Measurements from ENCODE around the gene TBL1XR1.

The TBL1XR1 gene

DNA sequence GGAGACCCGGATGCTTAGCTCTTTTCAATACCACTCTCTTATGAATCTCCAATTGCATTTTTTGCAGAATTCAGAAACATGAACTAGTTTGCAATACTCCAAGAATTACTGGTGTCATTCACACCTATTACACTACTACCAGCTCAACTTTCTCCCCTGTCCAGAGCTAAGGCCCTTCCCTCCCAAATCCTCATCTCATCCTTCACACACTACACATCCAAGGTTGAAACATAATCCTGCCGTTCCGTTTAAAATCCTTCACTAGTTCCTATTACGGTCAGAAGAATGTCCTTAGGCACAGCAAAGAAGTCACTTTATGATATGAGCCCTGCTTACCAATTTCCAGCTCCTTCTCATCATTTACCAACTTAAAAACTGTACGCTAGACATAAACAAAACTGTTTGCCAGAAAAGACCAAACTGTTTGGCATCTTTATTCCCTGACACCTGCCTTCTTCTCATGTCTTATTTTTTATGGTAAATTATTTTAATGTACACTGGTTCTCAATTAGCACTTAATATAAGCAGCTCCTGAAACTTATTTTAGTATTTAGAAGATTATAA, 22.6 kb downstream of the TBL1XR1 start:
- TF ChIP-seq GATA2 (IDR thresholded peaks at IDR 0.05; ENCODE audit: low read depth, low read length) (no peak), GATA3 (IDR thresholded peaks at IDR 0.05; ENCODE audit: low read depth, low read length) (no peak)

DNA sequence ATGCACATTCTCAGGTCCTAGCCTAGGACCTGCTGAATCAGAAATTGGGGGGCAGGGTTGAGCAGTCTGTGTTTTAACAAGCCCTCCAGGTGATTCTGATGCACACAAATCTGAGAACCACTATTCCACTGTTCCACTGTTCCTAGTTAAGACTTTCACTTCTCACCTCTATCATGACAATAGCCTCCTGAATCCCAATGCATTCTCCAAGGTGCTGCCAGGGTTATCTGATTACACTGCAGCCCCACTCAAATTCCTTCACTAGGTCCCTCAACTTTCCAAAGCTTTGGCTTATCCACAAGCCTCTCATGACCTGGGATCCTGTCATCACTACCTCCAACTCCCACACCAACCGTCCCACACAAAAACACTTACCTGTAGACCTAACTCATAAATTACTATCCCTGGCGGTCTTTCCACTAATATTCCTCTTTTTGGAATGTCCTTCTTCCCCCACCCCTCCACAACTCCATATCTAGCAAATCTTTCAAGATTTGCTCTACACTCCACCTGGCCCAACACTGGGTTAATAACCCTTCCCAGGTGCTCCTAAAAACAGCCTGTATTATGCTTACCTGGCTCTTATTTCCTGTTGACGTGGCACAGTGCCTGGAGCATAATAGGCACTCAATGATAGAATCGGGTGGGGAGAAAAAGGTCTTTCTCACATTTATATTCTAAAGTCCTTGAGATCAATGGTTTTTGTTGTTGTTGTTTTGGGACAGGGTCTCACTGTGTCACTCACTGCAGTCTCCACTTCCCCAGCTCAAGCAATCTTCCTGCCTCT, 27.2 kb downstream of the TBL1XR1 start:
- TF ChIP-seq GATA2 (IDR thresholded peaks at IDR 0.05; ENCODE audit: low read depth, low read length) (no peak), GATA3 (IDR thresholded peaks at IDR 0.05; ENCODE audit: low read depth, low read length) (no peak)

DNA sequence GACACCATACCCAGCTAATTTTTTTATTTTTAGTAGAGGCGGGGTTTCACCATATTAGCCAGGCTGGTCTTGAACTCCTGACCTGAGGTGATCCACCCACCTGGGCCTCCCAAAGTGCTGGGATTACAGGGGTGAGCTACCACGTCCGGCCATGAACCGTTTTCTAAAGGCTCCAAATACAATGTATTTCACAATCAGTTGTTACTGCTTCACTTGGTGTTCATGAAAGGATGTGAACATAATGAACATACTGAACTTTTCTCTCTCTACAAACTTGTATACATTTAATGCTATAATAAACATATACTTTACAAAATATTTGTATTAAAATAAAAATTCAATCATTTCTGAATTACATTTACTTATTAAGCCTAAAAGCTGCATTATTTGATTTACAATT, 28.9 kb downstream of the TBL1XR1 start:
- no peak for TF ChIP-seq GATA2 (IDR thresholded peaks at IDR 0.05; ENCODE audit: low read depth, low read length)
- no peak for TF ChIP-seq GATA3 (IDR thresholded peaks at IDR 0.05; ENCODE audit: low read depth, low read length)

DNA sequence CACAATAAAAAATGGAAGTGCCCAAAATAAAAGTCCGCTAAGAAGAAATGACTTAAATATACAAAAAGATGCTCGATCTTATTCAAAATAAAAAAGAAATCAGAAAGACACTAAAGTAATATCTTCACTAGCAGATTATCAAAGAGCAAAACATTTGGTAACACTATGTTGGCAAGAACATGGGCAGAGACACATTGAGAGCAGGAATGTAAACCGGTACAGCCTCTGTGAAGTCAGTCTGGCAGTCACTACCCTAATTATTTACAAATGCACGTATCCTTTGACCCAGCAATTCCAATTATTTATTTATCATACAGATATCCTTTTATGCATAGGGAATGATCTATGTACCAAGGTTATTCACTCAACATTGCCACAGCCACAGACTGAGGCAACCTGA, 34.5 kb downstream of the TBL1XR1 start:
- TF ChIP-seq GATA3 (IDR thresholded peaks at IDR 0.05; ENCODE audit: low read depth, low read length), result no peak
- TF ChIP-seq GATA2 (IDR thresholded peaks at IDR 0.05; ENCODE audit: low read depth, low read length), result no peak

DNA sequence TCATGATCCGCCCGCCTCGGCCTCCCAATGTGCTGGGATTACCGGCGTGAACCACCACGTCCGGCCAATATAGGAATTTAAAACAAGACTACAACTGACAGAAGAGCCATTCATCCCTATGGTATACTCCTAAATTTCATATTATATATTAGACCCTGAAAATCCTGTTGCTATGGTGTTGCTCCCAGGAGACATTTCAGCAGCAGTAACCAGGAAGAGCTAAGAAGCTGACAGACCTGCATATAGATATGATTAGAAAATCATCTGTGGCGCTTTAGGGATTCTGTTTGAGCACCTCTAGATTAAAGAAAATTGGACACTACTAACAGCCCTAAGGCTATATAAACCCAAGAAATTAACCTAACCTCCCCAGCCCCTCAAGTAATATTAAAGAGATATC, 38.8 kb downstream of the TBL1XR1 start:
- no peak for TF ChIP-seq GATA2 (IDR thresholded peaks at IDR 0.05; ENCODE audit: low read depth, low read length)
- no peak for TF ChIP-seq GATA3 (IDR thresholded peaks at IDR 0.05; ENCODE audit: low read depth, low read length)

DNA sequence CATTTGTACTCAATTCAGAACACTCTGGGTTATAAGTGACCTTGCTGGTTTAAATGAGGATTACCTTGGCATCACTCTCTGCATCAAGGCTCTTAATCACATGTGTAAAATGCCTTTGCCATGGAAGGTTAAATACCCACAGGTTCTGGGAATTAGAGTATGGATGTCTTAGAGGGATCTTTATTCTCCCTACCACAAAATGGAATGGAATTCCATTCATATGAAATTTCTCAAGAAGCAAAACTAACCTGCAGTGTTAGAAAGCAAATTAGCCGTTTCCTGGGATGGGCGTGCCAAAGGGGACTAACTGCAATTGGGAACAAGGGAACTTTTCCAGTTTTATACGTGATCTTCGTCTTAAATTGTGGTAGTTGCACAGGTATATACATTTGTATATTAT, 39.8 kb downstream of the TBL1XR1 start:
- TF ChIP-seq GATA3 (IDR thresholded peaks at IDR 0.05; ENCODE audit: low read depth, low read length) (no peak), GATA2 (IDR thresholded peaks at IDR 0.05; ENCODE audit: low read depth, low read length) (no peak)

DNA sequence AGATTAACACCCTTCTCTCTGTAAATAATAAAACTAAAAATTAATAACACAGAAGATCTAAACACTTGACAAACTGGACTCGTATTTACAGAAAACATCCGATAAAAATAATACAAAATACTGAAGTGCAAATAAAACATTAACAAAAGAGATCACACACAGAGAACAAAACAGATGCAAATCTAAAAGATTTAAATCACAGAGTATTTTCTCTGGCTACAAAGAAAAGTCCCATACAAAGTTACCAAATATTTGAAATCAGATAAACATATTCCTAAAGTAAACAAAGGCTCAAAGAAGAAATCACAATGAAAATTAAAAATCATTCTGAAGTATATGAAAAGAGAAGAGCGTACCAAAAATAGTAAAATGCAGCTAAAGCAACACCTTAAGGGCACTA, 42.5 kb downstream of the TBL1XR1 start:
- TF ChIP-seq GATA3 (IDR thresholded peaks at IDR 0.05; ENCODE audit: low read depth, low read length), result no peak
- no peak for TF ChIP-seq GATA2 (IDR thresholded peaks at IDR 0.05; ENCODE audit: low read depth, low read length)

DNA sequence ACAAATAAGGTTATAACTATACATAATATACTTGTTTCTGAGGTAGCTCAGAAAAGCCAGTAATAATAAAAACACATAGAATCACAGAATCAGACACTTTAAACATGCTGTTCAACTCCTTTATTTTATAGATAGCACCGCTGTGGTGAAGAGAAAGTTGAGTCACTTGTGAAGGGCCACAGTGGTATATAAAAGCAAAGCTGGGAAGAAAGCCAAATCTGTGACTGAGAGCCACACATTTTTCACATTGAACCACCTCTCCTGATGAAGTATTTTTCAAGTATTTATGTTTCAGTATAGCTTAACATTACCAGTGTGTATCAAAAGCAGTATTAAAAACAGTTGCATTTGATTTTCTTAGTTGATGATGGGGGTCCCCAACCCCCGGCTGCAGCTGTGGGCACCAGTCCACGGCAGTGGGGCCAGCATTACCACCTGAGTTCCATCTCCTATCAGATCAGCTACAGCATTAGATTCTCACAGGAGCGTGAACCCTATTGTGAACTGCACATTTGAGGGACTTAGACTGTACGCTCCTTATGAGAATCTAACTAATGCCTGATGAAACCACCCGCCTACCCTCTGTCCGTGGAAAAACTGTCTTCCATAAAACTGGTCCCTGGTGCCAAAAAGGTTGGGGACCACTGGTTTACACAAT, 46.2 kb downstream of the TBL1XR1 start:
- TF ChIP-seq GATA2 (IDR thresholded peaks at IDR 0.05; ENCODE audit: low read depth, low read length), result no peak
- no peak for TF ChIP-seq GATA3 (IDR thresholded peaks at IDR 0.05; ENCODE audit: low read depth, low read length)

DNA sequence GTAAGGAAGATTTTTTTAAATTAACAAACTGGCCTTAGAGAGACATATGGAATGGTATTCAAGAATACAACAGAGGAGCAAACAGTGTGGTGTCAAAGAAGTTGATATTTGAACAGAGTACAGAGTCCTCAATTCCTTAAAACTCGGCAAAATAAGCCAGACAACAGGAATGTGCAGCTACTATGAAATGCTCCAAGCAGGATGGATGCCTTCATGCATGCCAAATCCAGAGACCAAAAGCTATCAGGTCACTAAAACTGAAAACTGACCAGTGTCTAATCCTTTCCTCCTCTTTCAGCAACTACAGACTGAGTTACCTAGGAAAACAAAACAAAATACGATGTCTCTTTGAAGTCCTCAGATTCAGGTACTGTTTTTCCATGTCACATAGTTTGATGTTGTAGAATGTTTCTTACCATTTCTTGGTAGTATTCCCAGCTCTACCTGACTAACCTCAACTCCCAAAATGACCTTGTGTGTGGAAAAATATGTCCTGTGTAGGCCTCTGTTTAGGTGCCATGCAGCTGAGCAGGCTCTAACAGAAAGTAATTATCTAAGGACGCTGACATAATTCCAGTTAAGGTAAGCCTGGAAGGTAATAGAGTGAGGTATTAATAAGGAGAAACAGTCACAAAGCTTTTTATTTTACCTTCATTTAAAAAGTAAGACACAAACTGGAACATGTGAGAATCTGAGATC, 46.9 kb downstream of the TBL1XR1 start:
- no peak for TF ChIP-seq GATA2 (IDR thresholded peaks at IDR 0.05; ENCODE audit: low read depth, low read length)
- TF ChIP-seq GATA3 (IDR thresholded peaks at IDR 0.05; ENCODE audit: low read depth, low read length), result no peak

DNA sequence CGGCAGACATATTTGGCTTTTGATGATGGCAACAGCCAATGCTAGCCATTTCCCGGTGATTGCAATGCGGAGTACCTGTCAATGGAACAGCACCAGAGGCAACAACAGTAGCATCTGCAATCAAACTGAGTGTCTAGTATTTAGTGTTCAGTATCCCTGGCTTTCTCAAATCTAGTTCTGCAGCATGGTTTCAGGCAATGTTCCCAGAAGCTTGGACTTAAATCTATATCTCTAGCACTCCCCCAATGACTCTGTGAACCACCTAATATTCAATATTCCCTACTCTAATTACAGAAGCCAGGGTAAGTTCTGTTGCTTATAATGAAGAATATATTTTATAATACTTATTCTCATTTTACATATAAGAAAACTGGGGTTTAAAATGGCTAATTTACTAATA, 48.2 kb downstream of the TBL1XR1 start:
- TF ChIP-seq GATA2 (IDR thresholded peaks at IDR 0.05; ENCODE audit: low read depth, low read length) (no peak), GATA3 (IDR thresholded peaks at IDR 0.05; ENCODE audit: low read depth, low read length) (no peak)

DNA sequence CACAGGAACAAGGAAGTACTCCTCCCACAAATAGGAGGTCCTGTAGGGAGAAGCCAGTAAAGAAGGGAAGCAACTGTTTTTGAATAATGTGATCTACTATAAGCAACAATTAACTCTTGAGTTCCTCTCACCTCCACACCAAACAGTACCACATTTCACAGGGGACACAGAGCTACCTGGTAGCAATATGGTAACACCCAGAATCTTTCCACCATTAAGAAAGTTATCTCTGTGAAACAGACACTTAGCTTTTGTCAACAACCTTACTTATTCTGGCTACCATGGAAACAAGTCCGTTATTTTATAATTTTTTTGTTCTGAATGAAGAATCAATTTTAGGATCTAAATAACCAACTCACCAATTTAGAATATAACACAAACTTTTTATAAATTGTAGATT, 49.5 kb downstream of the TBL1XR1 start:
- TF ChIP-seq GATA2 (IDR thresholded peaks at IDR 0.05; ENCODE audit: low read depth, low read length) (no peak), GATA3 (IDR thresholded peaks at IDR 0.05; ENCODE audit: low read depth, low read length) (no peak)

DNA sequence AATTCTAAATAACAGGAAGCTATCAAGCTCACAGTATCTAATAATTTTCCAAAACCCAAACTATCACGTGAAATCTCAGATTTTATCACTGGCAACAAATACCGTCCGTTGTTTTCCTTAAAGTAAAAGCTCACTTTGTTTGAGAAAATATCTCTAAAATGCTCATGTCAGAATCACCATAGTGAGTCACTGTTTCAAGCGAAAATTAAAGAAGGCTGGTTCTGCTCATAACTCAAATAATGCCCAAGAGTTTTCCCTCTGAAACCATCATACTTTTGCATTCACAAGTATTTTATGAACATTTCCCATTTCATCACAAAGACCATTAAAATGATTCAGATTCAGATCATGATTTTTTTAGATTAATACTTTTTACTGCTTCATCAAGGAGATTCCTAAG, 50.6 kb downstream of the TBL1XR1 start:
- TF ChIP-seq GATA3 (IDR thresholded peaks at IDR 0.05; ENCODE audit: low read depth, low read length) (no peak), GATA2 (IDR thresholded peaks at IDR 0.05; ENCODE audit: low read depth, low read length) (no peak)

DNA sequence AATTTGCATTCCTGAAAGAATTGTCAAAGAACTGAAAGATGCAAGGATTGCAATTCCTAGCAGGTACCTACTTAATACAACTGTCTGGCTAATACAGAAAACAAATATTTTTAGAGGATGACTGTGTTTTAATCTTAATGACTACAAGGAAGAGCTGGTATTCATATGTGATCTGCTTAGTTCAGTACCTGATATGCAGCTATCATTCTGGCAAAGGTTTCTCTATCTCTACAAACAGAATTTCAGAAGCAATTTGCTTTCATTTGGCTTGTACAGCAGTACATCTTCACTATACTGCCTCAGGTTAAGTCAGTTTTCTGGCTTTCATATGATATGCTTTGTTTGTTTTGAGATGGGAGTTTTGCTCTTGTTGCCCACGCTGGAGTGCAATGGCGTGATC, 51.3 kb downstream of the TBL1XR1 start:
- TF ChIP-seq GATA3 (IDR thresholded peaks at IDR 0.05; ENCODE audit: low read depth, low read length), result no peak
- no peak for TF ChIP-seq GATA2 (IDR thresholded peaks at IDR 0.05; ENCODE audit: low read depth, low read length)

DNA sequence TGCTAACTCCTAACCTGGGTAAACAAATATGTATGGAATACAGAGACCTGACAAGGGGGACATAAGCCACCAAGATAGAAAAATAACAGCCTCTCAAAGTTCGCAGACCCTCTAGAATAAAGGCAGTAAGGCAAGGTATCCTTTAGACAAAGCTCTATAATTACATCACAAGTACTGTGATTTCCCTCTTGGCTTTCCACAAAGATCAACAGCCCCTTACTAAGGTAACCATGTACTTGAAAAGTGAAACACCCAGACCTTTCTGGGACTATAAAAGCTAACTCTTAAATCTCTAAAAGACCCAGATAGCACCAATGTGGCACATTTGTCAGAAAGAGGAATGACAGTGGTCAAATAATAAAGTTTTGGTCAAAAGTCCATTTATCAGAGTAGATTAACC, 51.9 kb downstream of the TBL1XR1 start:
- TF ChIP-seq GATA2 (IDR thresholded peaks at IDR 0.05; ENCODE audit: low read depth, low read length), result no peak
- no peak for TF ChIP-seq GATA3 (IDR thresholded peaks at IDR 0.05; ENCODE audit: low read depth, low read length)

Measured in SH-SY5Y (cell line).